Measurements from ENCODE around the gene CABLES1.
"Not testable (repeated sequence)": the region's sequence is repeated elsewhere in the genome, so short reads cannot be mapped to it uniquely, and the experiment has no call there.

The CABLES1 gene

GRCh38 chr18:23156134-23156533, 20.8 kb downstream of the CABLES1 start:
- DNase-seq (ENCODE audit: insufficient read length, low spot score) = no peak
- TF ChIP-seq POLR2A (IDR thresholded peaks at IDR 0.05; ENCODE audit: low read depth, low read length) = no peak
- FAIRE-seq = no peak

DNA sequence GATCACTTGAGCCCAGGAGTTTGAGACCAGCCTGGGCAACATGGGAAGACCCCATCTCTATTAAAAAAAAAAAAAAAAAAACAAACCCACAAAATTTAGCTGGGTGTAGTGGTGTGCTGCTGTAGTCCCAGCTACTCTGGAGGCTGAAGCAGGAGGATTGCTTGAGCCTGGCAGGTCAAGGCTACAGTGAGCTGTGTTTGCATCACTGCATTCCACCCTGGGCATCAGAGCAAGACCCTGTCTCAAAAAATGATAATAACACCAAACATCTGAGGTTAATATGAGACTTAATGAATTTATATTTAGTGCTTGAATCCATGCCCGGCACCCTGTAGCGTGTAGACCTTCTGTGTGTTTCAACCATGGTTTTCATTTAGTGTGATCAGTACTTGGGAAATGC, 22.8 kb downstream of the CABLES1 start:
- FAIRE-seq (no peak), DNase-seq (ENCODE audit: insufficient read length, low spot score) (no peak)
- no peak for TF ChIP-seq POLR2A (IDR thresholded peaks at IDR 0.05; ENCODE audit: low read depth, low read length)

GRCh38 chr18:23158884-23159283, 23.6 kb downstream of the CABLES1 start:
- DNase-seq (ENCODE audit: insufficient read length, low spot score); FAIRE-seq: not testable (repeated sequence)

DNA sequence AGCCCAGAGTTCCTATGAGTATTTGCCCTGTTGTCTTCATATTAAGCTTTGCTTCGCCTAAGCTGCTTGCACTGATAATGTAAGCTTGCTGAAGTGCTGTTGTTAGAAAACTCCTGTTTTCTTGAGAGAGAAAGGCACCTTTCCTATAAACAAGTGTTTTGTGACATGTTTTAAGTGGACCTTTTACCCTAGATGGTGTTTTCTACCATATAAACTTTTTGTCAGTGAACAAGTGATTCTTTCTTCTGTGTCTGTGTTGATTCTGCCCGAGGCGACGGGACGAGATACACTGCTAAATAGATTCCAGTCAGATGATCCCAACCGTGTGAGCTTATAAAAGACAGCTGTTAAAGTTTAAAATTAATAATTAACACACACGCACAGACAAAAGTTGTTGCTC, 24.1 kb downstream of the CABLES1 start:
- TF ChIP-seq POLR2A (IDR thresholded peaks at IDR 0.05; ENCODE audit: low read depth, low read length) = no peak

GRCh38 chr18:23162473-23162872, 27.2 kb downstream of the CABLES1 start:
- DNase-seq (ENCODE audit: insufficient read length, low spot score) = no peak
- FAIRE-seq = no peak
- no peak for TF ChIP-seq POLR2A (IDR thresholded peaks at IDR 0.05; ENCODE audit: low read depth, low read length)

More for the DNA sequence above, 24.1 kb downstream of the CABLES1 start:
- DNase-seq (ENCODE audit: insufficient read length, low spot score) = no peak
- no peak for FAIRE-seq

- FAIRE-seq (no peak), DNase-seq (ENCODE audit: insufficient read length, low spot score) (no peak)
- no peak for TF ChIP-seq POLR2A (IDR thresholded peaks at IDR 0.05; ENCODE audit: low read depth, low read length)
Observed at GRCh38 chr18:23163786-23164533, 28.7 kb downstream of the CABLES1 start.

- DNase-seq (ENCODE audit: insufficient read length, low spot score) = no peak
Observed at GRCh38 chr18:23165271-23166068, 30.2 kb downstream of the CABLES1 start.

DNA sequence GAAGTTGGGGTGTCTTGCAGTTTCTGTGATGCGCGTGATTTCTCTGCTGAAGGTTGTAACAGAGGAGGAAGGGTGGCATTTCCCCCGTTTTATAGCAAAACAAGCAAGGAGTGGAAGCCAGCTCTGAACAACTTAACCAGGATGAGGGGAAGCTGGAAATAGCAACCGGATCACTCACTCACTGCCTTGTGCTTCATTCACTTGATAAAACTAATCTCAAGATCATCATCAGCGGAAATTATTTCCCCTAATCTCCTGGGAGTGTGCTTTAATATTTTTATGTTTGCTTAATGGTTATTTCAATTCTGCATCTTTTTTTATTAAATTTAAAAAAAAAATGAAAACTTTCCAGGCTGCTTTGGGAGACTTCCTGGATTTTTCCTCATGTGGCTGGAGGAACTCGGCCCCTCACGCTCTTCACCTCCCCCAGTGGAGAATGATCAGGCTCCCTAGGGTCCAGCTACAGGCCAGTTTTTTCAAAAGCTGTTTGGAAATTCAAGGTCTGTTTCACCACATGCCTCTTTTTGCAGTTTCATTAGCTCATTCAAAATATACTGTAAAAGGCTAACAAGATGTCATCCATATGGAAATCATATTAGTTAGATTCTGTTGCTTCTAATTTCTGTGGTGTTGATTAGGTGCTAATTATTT, 31.7 kb downstream of the CABLES1 start:
- DNase-seq (ENCODE audit: insufficient read length, low spot score) (no peak), FAIRE-seq (no peak)
- no peak for TF ChIP-seq POLR2A (IDR thresholded peaks at IDR 0.05; ENCODE audit: low read depth, low read length)

More at GRCh38 chr18:23165271-23166068, 30.2 kb downstream of the CABLES1 start:
- FAIRE-seq = no peak
- no peak for TF ChIP-seq POLR2A (IDR thresholded peaks at IDR 0.05; ENCODE audit: low read depth, low read length)

- no peak for TF ChIP-seq POLR2A (IDR thresholded peaks at IDR 0.05; ENCODE audit: low read depth, low read length)
- DNase-seq (ENCODE audit: insufficient read length, low spot score) (no peak), FAIRE-seq (no peak)
Observed at GRCh38 chr18:23169673-23170044, 34.4 kb downstream of the CABLES1 start.

GRCh38 chr18:23170137-23170536, 34.9 kb downstream of the CABLES1 start:
- no peak for TF ChIP-seq POLR2A (IDR thresholded peaks at IDR 0.05; ENCODE audit: low read depth, low read length)
- no peak for FAIRE-seq
- no peak for DNase-seq (ENCODE audit: insufficient read length, low spot score)

GRCh38 chr18:23171581-23172156, 36.4 kb downstream of the CABLES1 start:
- FAIRE-seq (no peak), DNase-seq (ENCODE audit: insufficient read length, low spot score) (no peak)
- TF ChIP-seq POLR2A (IDR thresholded peaks at IDR 0.05; ENCODE audit: low read depth, low read length) = no peak

GRCh38 chr18:23172591-23173380, 37.5 kb downstream of the CABLES1 start:
- no peak for TF ChIP-seq POLR2A (IDR thresholded peaks at IDR 0.05; ENCODE audit: low read depth, low read length)
- DNase-seq (ENCODE audit: insufficient read length, low spot score) = no peak
- no peak for FAIRE-seq

GRCh38 chr18:23173912-23174311, 38.6 kb downstream of the CABLES1 start:
- no peak for DNase-seq (ENCODE audit: insufficient read length, low spot score)
- no peak for TF ChIP-seq POLR2A (IDR thresholded peaks at IDR 0.05; ENCODE audit: low read depth, low read length)
- FAIRE-seq = no peak
